Inferior parietal cortex (tissue), 1 donor: ENCODE results near the gene GNAT2.

Experiments
- DNase-seq: peaks from one replicate; pipeline ENCODE4 v3.0.0-alpha.2; 2016; ENCODE audit errors: extremely low spot score

The GNAT2 gene

GRCh38 chr1:109559995-109560394, 59.4 kb downstream of the GNAT2 start:
- no peak for DNase-seq

DNA sequence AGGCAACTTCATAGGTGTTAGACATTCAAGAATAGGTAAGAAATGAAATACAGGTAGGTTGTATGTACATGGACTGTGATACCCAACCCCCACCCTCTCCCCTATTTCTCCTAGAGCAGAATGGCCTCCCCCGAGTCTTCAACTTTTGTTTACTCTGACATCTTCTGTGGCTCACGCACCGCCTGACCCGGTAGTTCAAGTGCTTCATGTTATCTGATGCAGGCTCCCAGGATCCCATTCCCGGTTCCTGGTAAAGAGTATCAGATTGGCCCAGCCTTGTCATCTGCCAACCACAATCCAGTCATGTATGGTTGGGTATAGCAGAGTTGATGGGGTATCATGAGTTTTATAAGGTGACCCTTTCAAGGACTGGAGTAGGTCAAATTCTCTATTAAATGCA, 61.9 kb downstream of the GNAT2 start:
- no peak for DNase-seq

- DNase-seq = no peak
Measured at GRCh38 chr1:109556563-109556962, 62.9 kb downstream of the GNAT2 start.
